Astrocyte (in vitro differentiated cells and primary cell): ENCODE results near the gene RAB6A.

Experiments
- EZH2 ChIP-seq: IDR thresholded peaks from 2 replicates; pipeline ENCODE4 v1.6.1; 2012; ENCODE audit warnings: mild to moderate bottlenecking, low read length, inconsistent platforms; ENCODE audit not compliant: insufficient read depth
- TF ChIP-seq, protein P1 (sequence below): IDR thresholded peaks from 2 replicates; pipeline ENCODE4 v1.5.1; 2011; ENCODE audit warnings: low read depth, mild to moderate bottlenecking, inconsistent platforms, low read length, moderate library complexity; ENCODE audit not compliant: insufficient read depth

DNA sequence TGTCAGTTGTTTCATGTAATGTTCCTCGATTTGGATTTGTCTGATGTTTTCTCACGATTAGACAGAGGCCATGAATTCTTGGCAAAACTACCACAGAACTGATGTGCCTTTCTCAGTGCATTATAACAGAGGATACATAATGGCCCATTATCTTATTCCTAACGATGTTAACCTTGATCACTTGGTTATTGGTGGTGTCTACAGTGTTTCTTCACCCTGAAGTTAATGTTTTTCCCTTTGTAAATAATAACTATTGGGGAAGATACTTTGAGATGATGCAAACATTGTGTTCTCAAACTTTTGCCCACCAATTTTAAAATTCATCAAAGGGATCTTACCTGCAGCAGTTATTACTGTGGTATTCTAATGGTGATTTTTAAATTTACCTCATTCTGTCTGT, 13.1 kb downstream of the RAB6A start:
- TF ChIP-seq, protein P1, sequence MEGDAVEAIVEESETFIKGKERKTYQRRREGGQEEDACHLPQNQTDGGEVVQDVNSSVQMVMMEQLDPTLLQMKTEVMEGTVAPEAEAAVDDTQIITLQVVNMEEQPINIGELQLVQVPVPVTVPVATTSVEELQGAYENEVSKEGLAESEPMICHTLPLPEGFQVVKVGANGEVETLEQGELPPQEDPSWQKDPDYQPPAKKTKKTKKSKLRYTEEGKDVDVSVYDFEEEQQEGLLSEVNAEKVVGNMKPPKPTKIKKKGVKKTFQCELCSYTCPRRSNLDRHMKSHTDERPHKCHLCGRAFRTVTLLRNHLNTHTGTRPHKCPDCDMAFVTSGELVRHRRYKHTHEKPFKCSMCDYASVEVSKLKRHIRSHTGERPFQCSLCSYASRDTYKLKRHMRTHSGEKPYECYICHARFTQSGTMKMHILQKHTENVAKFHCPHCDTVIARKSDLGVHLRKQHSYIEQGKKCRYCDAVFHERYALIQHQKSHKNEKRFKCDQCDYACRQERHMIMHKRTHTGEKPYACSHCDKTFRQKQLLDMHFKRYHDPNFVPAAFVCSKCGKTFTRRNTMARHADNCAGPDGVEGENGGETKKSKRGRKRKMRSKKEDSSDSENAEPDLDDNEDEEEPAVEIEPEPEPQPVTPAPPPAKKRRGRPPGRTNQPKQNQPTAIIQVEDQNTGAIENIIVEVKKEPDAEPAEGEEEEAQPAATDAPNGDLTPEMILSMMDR: no peak
- TF ChIP-seq EZH2: no peak
